Gastrocnemius medialis (tissue), 4 donors: ENCODE results near the gene SH2D7. TPM values are rescaled to one million over a fixed set of nuclear protein-coding genes. Genes with fewer than 3 reads are reported as not detected.
A peak's percentile ranks its signal among the peaks of the same experiment; 100 is the strongest.

Experiments used
- ATAC-seq, 2 donors: fragments of 150-250 bp; one replicate each; pipeline ENCODE4 v1.9.1; 2016
- DNase-seq, 2 donors: peaks; one replicate each; pipeline ENCODE4 v3.0.0-alpha.2; 2019
- H3K27ac ChIP-seq, 4 donors: fragments of 200-600 bp; sonication (generic); 1 replicate in 1 of 4; 2 replicates in 3 of 4; pipeline ENCODE4 v1.5.1; 2016 to 2018; ENCODE audit warnings: mild to moderate bottlenecking in 2 of 4, moderate library complexity in 1 of 4
- H3K27me3 ChIP-seq, 3 donors: fragments of 200-600 bp; sonication (generic) in 2 of 3; 1 replicate in 1 of 3; 2 replicates in 2 of 3; pipeline versions ENCODE4 v1.5.1 to v1.6.0; 2016 to 2019; ENCODE audit warnings: mild to moderate bottlenecking in 1 of 3, moderate library complexity in 1 of 3
- H3K36me3 ChIP-seq, 2 donors: fragments of 200-600 bp; sonication (generic) in 1 of 2; one replicate each; pipeline ENCODE4 v1.5.1; 2017 to 2018
- H3K4me1 ChIP-seq, 2 donors: fragments of 200-600 bp; sonication (generic) in 1 of 2; one replicate each; pipeline ENCODE4 v1.5.1; 2016 to 2017; ENCODE audit warnings: mild to moderate bottlenecking in 2 of 2
- H3K4me3 ChIP-seq, 4 donors: fragments of 200-600 bp; sonication (generic) in 3 of 4; 1 replicate in 1 of 4; 2 replicates in 3 of 4; pipeline ENCODE4 v1.5.1; 2016 to 2019; ENCODE audit warnings: mild to moderate bottlenecking in 2 of 4
- H3K9me3 ChIP-seq, 3 donors: fragments of 200-600 bp; sonication (generic) in 2 of 3; 1 replicate in 1 of 3; 2 replicates in 2 of 3; pipeline ENCODE4 v1.5.1; 2016 to 2019
- CTCF ChIP-seq, 5 experiments: fragments of 450-650 bp in 3 of 5; fragments of 200-600 bp in 2 of 5; sonication (generic) in 2 of 5; IDR thresholded peaks in 4 of 5; conservative IDR thresholded peaks in 1 of 5; 1 replicate in 4 of 5; 2 replicates in 1 of 5; pipeline ENCODE4 v1.5.1; 2016 to 2019; ENCODE audit warnings: antibody characterized with exemption in 5 of 5, mild to moderate bottlenecking in 3 of 5, moderate library complexity in 3 of 5
- POLR2A ChIP-seq, 2 donors: fragments of 450-650 bp; IDR thresholded peaks; one replicate each; pipeline ENCODE4 v1.6.1; 2017; ENCODE audit warnings: antibody characterized with exemption in 2 of 2, mild to moderate bottlenecking in 2 of 2, moderate library complexity in 2 of 2
- in situ Hi-C, 4 donors: fragments of 200-750 bp; cut with MboI; loops; one replicate each; pipeline versions ENCODE4 v1.15.0 to v1.8.0; 2017; ENCODE audit warnings: low sequenced_read_pairs in 4 of 4
- intact Hi-C: fragments of 100-400 bp; cut with DNase I; formaldehyde crosslinking; loops from one replicate; pipeline ENCODE4 v1.15.1; 2023; ENCODE audit warnings: low total_unique reads
- total RNA-seq, 4 donors: library from RNA; depleted of rRNA; stranded (reverse); fragments of >200 nt; gene quantifications; one replicate each; pipeline versions ENCODE4 v1.1.0 to v1.2.3, GENCODE V29; 2016

The SH2D7 gene
- total RNA-seq, 4 donors from 2014 or later: not detected

- no peaks in the 10 kb centered on the region for H3K9me3 ChIP-seq
- no peak overlapping the region for H3K27ac ChIP-seq
- H3K4me1 ChIP-seq: peaks cover 46 to 73% of the 10 kb centered on the region in 2 donors
- H3K36me3 ChIP-seq: no peaks in the 10 kb centered on the region
- ATAC-seq: no peak
- no peak for DNase-seq
- no peak for TF ChIP-seq POLR2A (IDR thresholded peaks at IDR 0.05)
- TF ChIP-seq CTCF (IDR thresholded peaks at IDR 0.05 in 4 of 5, conservative IDR thresholded peaks at IDR 0.05 in 1 of 5): no peak
- no peak overlapping the region for H3K4me3 ChIP-seq
- in situ Hi-C loops: no loop called here
- intact Hi-C loops: no loop called here
- no peaks in the 10 kb centered on the region for H3K27me3 ChIP-seq
Measured at GRCh38 chr15:78054966-78055365, 37.4 kb upstream of the SH2D7 start.

DNA sequence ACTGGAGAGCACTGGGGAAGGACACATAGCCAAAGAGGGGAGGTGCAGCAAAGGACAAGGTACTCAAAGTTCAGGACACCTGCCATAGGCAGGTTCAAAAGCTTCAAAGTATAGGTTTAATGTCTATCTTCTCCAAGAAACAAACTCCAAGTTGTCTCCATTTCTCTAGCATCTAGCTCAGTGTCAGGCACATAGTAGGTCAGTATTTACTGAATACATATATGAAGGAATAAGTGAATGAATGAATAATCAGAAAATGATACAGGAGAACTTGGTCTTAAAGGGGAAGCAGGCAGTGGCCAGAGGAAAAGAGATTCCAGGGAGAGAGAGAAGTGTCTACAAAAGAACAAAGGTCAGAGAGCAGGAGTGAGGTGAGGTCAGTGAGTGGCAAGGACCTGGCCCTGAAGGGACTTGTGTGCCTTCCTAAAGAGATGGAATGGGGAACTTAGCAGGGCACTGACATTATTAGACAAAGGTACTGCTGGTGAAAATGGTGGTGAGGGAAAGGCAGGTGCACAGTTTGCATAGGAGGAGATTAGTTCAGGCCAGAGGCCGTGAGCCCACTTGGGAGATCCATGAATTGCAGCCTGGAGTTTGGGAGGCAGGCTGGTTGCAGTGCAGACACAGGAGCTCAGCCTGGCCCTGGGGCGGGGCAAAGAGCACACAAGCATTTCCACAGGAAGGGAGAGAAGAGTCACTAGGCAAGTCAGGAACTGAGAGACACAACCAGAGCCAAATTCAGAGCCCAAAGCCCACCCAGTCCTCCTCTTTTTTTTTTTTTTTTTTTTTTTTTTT lies 36.2 kb upstream of the SH2D7 start:
- Histone ChIP-seq H3K27me3 (no peaks in the 10 kb centered on the region), H3K9me3 (no peaks in the 10 kb centered on the region), H3K4me3 (no peak overlapping the region), H3K27ac (peak overlapping the region in 3 of 4 donors; percentile 7 to 49 (median 23)), H3K36me3 (no peaks in the 10 kb centered on the region), H3K4me1 (peaks cover 48 to 73% of the 10 kb centered on the region in 2 donors)
- in situ Hi-C loops (no loop called here), intact Hi-C loops (loop anchor here (2.0 kb wide), 1 partner anchor 39 kb away; no protein-coding TSS in a partner anchor)
- DNase-seq (no peak), ATAC-seq (no peak)
- TF ChIP-seq POLR2A (IDR thresholded peaks at IDR 0.05) (no peak), CTCF (IDR thresholded peaks at IDR 0.05 in 4 of 5, conservative IDR thresholded peaks at IDR 0.05 in 1 of 5) (no peak)

GRCh38 chr15:78056714-78057269 lies 35.6 kb upstream of the SH2D7 start:
- Histone ChIP-seq H3K4me3 (no peak overlapping the region), H3K4me1 (peaks cover 52 to 71% of the 10 kb centered on the region in 2 donors), H3K36me3 (no peaks in the 10 kb centered on the region), H3K27me3 (no peaks in the 10 kb centered on the region), H3K27ac (peak overlapping the region; percentile 22 to 56 (median 51)), H3K9me3 (no peaks in the 10 kb centered on the region)
- in situ Hi-C loops: no loop called here
- DNase-seq (no peak), ATAC-seq (peak; percentile 57 to 89)
- TF ChIP-seq POLR2A (IDR thresholded peaks at IDR 0.05): no peak
- TF ChIP-seq CTCF (IDR thresholded peaks at IDR 0.05 in 4 of 5, conservative IDR thresholded peaks at IDR 0.05 in 1 of 5): no peak
- intact Hi-C loops: loop anchor here (2.0 kb wide), 1 partner anchor 40 kb away; no protein-coding TSS in a partner anchor

- TF ChIP-seq CTCF (IDR thresholded peaks at IDR 0.05 in 4 of 5, conservative IDR thresholded peaks at IDR 0.05 in 1 of 5): no peak
- no peak for TF ChIP-seq POLR2A (IDR thresholded peaks at IDR 0.05)
- DNase-seq (no peak), ATAC-seq (no peak)
- H3K36me3 ChIP-seq: no peaks in the 10 kb centered on the region
- peak overlapping the region in 2 of 4 donors; percentile 22 to 49 for H3K27ac ChIP-seq
- in situ Hi-C loops (no loop called here), intact Hi-C loops (loop anchor here (2.0 kb wide), 1 partner anchor 41 kb away; no protein-coding TSS in a partner anchor)
- H3K9me3 ChIP-seq: no peaks in the 10 kb centered on the region
- H3K4me1 ChIP-seq: peaks cover 57 to 69% of the 10 kb centered on the region in 2 donors
- H3K4me3 ChIP-seq: no peak overlapping the region
- H3K27me3 ChIP-seq: no peaks in the 10 kb centered on the region
Measured at GRCh38 chr15:78057803-78058202, 34.6 kb upstream of the SH2D7 start.
